IPS-18a (cell line): Measurements from ENCODE around the gene ADAM33.

Experiments used
- H3K27ac ChIP-seq: one replicate; pipeline ENCODE4 v1.5.1; 2013; ENCODE audit warnings: low read length
- H3K27me3 ChIP-seq: one replicate; pipeline ENCODE4 v1.6.1; 2013; ENCODE audit warnings: mild to moderate bottlenecking, low read length; ENCODE audit not compliant: control insufficient read depth, insufficient read depth
- H3K36me3 ChIP-seq: one replicate; pipeline ENCODE4 v1.6.1; 2013; ENCODE audit warnings: low read depth, low read length; ENCODE audit not compliant: control insufficient read depth
- H3K4me1 ChIP-seq: one replicate; pipeline ENCODE4 v1.6.1; 2013; ENCODE audit warnings: low read depth, low read length; ENCODE audit not compliant: control insufficient read depth
- H3K4me3 ChIP-seq: one replicate; pipeline ENCODE4 v1.5.1; 2013; ENCODE audit warnings: low read length
- H3K9ac ChIP-seq: one replicate; pipeline ENCODE4 v1.6.1; 2013; ENCODE audit warnings: mild to moderate bottlenecking, low read length, moderate library complexity
- H3K9me3 ChIP-seq: one replicate; pipeline ENCODE4 v1.6.1; 2013; ENCODE audit warnings: low read depth, low read length; ENCODE audit not compliant: control insufficient read depth

The ADAM33 gene

GRCh38 chr20:3628502-3629314 lies 53.1 kb downstream of the ADAM33 start:
- Histone ChIP-seq H3K27me3 (no peaks in the 10 kb centered on the region), H3K4me1 (peaks cover 12% of the 10 kb centered on the region), H3K4me3 (no peak overlapping the region), H3K36me3 (no peaks in the 10 kb centered on the region), H3K9me3 (no peaks in the 10 kb centered on the region), H3K9ac (no peak overlapping the region), H3K27ac (no peak overlapping the region)

- H3K36me3 ChIP-seq = no peaks in the 10 kb centered on the region
- no peak overlapping the region for H3K9ac ChIP-seq
- no peaks in the 10 kb centered on the region for H3K27me3 ChIP-seq
- H3K27ac ChIP-seq = no peak overlapping the region
- H3K4me1 ChIP-seq = peaks cover 12% of the 10 kb centered on the region
- no peaks in the 10 kb centered on the region for H3K9me3 ChIP-seq
- no peak overlapping the region for H3K4me3 ChIP-seq
These were observed 54.3 kb downstream of the ADAM33 start for GRCh38 chr20:3627476-3627875.

GRCh38 chr20:3622406-3622805 lies 59.4 kb downstream of the ADAM33 start:
- H3K27ac ChIP-seq = no peak overlapping the region
- no peaks in the 10 kb centered on the region for H3K36me3 ChIP-seq
- no peak overlapping the region for H3K4me3 ChIP-seq
- H3K9ac ChIP-seq = no peak overlapping the region
- no peaks in the 10 kb centered on the region for H3K9me3 ChIP-seq
- H3K4me1 ChIP-seq = no peaks in the 10 kb centered on the region
- no peaks in the 10 kb centered on the region for H3K27me3 ChIP-seq

DNA sequence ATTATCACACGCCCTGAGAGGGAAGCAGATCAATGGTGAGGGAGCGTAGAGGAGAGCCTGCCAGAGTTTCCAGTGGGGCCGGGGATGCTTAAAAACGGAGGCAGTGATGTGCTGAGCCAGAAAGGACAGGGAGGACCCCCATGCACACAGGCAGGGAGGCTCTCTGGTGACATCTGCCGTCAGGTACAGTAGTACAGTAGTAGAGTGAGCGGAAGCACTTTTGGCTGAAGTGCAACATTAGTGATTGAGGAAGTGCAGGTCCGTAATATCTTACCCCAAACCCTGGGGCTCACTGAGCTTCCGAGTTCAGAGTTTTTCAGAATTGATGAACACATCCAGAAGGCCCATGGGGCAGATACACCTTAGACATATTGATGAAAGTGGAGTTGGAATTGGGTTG lies 60.7 kb downstream of the ADAM33 start:
- H3K27me3 ChIP-seq = no peaks in the 10 kb centered on the region
- H3K27ac ChIP-seq = no peak overlapping the region
- H3K4me1 ChIP-seq = peaks cover 3% of the 10 kb centered on the region
- no peak overlapping the region for H3K4me3 ChIP-seq
- H3K36me3 ChIP-seq = no peaks in the 10 kb centered on the region
- no peak overlapping the region for H3K9ac ChIP-seq
- no peaks in the 10 kb centered on the region for H3K9me3 ChIP-seq
